Duodenal mucosa (tissue), 2 donors: Measurements from ENCODE around the gene C17orf67.

ENCODE experiments used
- H3K27ac ChIP-seq: one replicate; pipeline ENCODE4 v1.7.0; 2013; ENCODE audit warnings: low read depth, low read length
- H3K27me3 ChIP-seq, 2 donors: one replicate each; pipeline ENCODE4 v1.7.0; 2013; ENCODE audit warnings: low read length in 2 of 2, control low read depth in 1 of 2; ENCODE audit not compliant: insufficient read depth in 2 of 2, control insufficient read depth in 1 of 2
- H3K36me3 ChIP-seq, 2 donors: one replicate each; pipeline ENCODE4 v1.7.0; 2013; ENCODE audit warnings: low read length in 2 of 2, control low read depth in 1 of 2; ENCODE audit not compliant: insufficient read depth in 2 of 2, control insufficient read depth in 1 of 2
- H3K4me1 ChIP-seq, 2 donors: one replicate each; pipeline ENCODE4 v1.7.0; 2013; ENCODE audit warnings: low read length in 2 of 2, control low read depth in 1 of 2; ENCODE audit not compliant: insufficient read depth in 2 of 2, control insufficient read depth in 1 of 2
- H3K4me3 ChIP-seq, 2 donors: one replicate each; pipeline ENCODE4 v1.7.0; 2013; ENCODE audit warnings: low read length in 2 of 2, low read depth in 1 of 2
- H3K9ac ChIP-seq, 2 donors: one replicate each; pipeline ENCODE4 v1.7.0; 2013; ENCODE audit warnings: low read length in 2 of 2, low read depth in 1 of 2
- H3K9me3 ChIP-seq, 2 donors: one replicate each; pipeline ENCODE4 v1.7.0; 2013; ENCODE audit warnings: low read length in 2 of 2, control low read depth in 1 of 2; ENCODE audit not compliant: control insufficient read depth in 1 of 2

Gene C17orf67

GRCh38 chr17:56821847-56822534, 11.7 kb downstream of the C17orf67 start:
- Histone ChIP-seq H3K9ac (no peak overlapping the region), H3K9me3 (no peaks in the 10 kb centered on the region), H3K4me1 (peaks cover 18 to 23% of the 10 kb centered on the region in 2 donors), H3K27ac (no peak overlapping the region), H3K36me3 (no peaks in the 10 kb centered on the region), H3K27me3 (no peaks in the 10 kb centered on the region), H3K4me3 (no peak overlapping the region)

DNA sequence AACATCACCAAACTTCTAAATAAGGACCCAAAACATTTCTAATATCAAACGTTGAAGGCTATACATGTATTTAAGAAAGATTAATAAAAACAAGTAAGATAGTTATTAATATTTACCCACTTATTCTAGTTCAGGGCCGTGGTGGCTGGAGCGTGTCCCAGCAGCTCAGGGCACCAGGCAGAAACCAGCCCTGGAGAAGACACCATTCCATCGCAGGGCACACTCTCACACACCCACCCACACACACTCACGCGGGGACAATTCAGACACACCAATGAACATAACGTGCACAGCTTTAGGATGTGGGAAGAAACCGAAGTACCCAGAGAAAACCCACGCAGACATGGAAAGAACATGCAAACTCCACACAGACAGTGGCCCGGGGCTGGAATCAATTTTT, 13.5 kb downstream of the C17orf67 start:
- no peak overlapping the region for H3K9ac ChIP-seq
- H3K4me3 ChIP-seq = no peak overlapping the region
- peaks cover 8 to 10% of the 10 kb centered on the region in 2 donors for H3K4me1 ChIP-seq
- H3K36me3 ChIP-seq = no peaks in the 10 kb centered on the region
- no peaks in the 10 kb centered on the region for H3K27me3 ChIP-seq
- H3K9me3 ChIP-seq = no peaks in the 10 kb centered on the region
- no peak overlapping the region for H3K27ac ChIP-seq

GRCh38 chr17:56819431-56820145, 14.1 kb downstream of the C17orf67 start:
- no peak overlapping the region for H3K9ac ChIP-seq
- no peak overlapping the region for H3K4me3 ChIP-seq
- no peaks in the 10 kb centered on the region for H3K9me3 ChIP-seq
- no peaks in the 10 kb centered on the region for H3K27me3 ChIP-seq
- peaks cover 8 to 10% of the 10 kb centered on the region in 2 donors for H3K4me1 ChIP-seq
- no peak overlapping the region for H3K27ac ChIP-seq
- H3K36me3 ChIP-seq = no peaks in the 10 kb centered on the region

DNA sequence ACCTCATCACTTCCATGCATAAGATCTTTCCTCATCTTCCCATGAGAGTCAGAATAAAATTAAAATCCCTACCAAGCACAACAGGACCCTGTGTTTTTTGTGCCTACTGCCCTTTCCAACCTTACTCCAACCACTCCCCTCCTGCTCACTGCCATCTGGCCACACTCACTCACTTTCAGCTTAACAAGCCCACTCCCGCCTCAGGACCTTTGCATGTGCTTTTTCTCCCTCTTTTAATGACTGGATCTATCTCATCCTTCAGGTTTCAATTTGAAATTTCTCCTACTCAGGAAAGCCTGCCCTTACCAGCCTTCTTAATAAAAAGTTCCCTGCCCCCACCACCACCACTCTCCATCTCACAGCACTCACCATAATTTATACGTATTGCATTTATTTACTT, 14.7 kb downstream of the C17orf67 start:
- Histone ChIP-seq H3K4me3 (no peak overlapping the region), H3K9ac (no peak overlapping the region), H3K4me1 (peaks cover 8 to 10% of the 10 kb centered on the region in 2 donors), H3K27me3 (no peaks in the 10 kb centered on the region), H3K27ac (no peak overlapping the region), H3K36me3 (no peaks in the 10 kb centered on the region), H3K9me3 (no peaks in the 10 kb centered on the region)

DNA sequence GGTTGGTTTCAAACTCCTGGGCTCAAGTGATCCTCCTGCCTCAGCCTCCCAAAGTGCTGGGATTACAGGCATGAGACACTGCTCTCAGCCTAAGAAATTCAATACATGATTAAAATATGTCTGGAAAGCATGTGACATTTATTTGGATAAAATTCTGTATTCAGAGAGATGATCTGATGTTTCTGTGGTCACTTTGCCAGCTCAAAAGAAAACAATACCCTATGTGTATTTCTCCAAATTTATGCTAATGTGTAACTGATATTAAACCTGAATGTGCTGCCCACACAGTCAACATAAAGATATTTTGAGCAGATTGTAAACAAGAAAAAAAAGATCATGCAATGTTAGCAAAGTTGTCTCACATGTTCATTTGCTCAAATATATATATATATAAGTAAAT, 16.7 kb downstream of the C17orf67 start:
- Histone ChIP-seq H3K27me3 (no peaks in the 10 kb centered on the region), H3K27ac (no peak overlapping the region), H3K9me3 (no peaks in the 10 kb centered on the region), H3K36me3 (no peaks in the 10 kb centered on the region), H3K9ac (no peak overlapping the region), H3K4me3 (no peak overlapping the region), H3K4me1 (peaks cover 8 to 10% of the 10 kb centered on the region in 2 donors)

- no peaks in the 10 kb centered on the region for H3K36me3 ChIP-seq
- H3K27me3 ChIP-seq = no peaks in the 10 kb centered on the region
- H3K9me3 ChIP-seq = no peaks in the 10 kb centered on the region
- H3K9ac ChIP-seq = no peak overlapping the region
- peaks cover 8 to 10% of the 10 kb centered on the region in 2 donors for H3K4me1 ChIP-seq
- H3K4me3 ChIP-seq = no peak overlapping the region
- no peak overlapping the region for H3K27ac ChIP-seq
Observed at GRCh38 chr17:56815711-56816110, 18.0 kb downstream of the C17orf67 start.

DNA sequence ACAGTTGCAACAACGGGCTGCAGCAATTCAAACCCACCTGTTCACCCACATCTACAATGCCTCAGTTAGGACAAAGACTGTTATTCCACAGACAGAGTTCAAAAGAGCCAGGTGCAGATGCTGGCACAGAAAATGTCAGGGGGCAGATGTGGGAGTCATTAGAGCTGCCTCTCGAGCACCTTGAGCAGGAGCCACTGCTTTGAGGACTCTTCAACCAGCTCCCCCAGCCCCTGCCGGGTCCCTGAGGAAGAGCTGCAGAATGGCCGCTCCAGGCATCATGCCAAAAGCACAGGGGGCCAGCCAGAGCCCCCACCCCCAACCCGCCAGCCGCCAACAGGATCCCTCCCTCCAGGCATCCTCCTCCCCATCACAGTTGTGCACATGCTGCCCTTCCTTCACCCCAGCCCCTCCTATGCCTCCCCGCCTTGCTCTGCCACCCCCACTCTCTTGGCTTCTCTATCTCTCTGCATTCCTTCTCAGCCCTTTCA, 20.8 kb downstream of the C17orf67 start:
- no peak overlapping the region for H3K27ac ChIP-seq
- no peak overlapping the region for H3K9ac ChIP-seq
- H3K4me1 ChIP-seq = no peaks in the 10 kb centered on the region
- H3K9me3 ChIP-seq = no peaks in the 10 kb centered on the region
- no peaks in the 10 kb centered on the region for H3K27me3 ChIP-seq
- H3K4me3 ChIP-seq = no peak overlapping the region
- no peaks in the 10 kb centered on the region for H3K36me3 ChIP-seq

- no peak overlapping the region for H3K27ac ChIP-seq
- H3K9ac ChIP-seq = no peak overlapping the region
- no peaks in the 10 kb centered on the region for H3K9me3 ChIP-seq
- no peaks in the 10 kb centered on the region for H3K4me1 ChIP-seq
- no peak overlapping the region for H3K4me3 ChIP-seq
- H3K36me3 ChIP-seq = no peaks in the 10 kb centered on the region
- H3K27me3 ChIP-seq = no peaks in the 10 kb centered on the region
Observed at GRCh38 chr17:56810891-56811775, 22.6 kb downstream of the C17orf67 start.

GRCh38 chr17:56810343-56810742, 23.4 kb downstream of the C17orf67 start:
- Histone ChIP-seq H3K27me3 (no peaks in the 10 kb centered on the region), H3K4me1 (no peaks in the 10 kb centered on the region), H3K9ac (no peak overlapping the region), H3K36me3 (no peaks in the 10 kb centered on the region), H3K4me3 (no peak overlapping the region), H3K27ac (no peak overlapping the region), H3K9me3 (no peaks in the 10 kb centered on the region)

- Histone ChIP-seq H3K4me1 (no peaks in the 10 kb centered on the region), H3K27me3 (no peaks in the 10 kb centered on the region), H3K9ac (no peak overlapping the region), H3K4me3 (no peak overlapping the region), H3K27ac (no peak overlapping the region), H3K36me3 (no peaks in the 10 kb centered on the region), H3K9me3 (no peaks in the 10 kb centered on the region)
Observed at GRCh38 chr17:56809820-56810179, 23.9 kb downstream of the C17orf67 start.
